ENCODE measurements around the gene AGAP1. TPM values are rescaled to one million over a fixed set of nuclear protein-coding genes. Genes with fewer than 3 reads are reported as not detected.

The AGAP1 gene
- total RNA-seq, 4 donors from 2014 or later: 13.7 to 18.5 (median 17.1) TPM

- 83 to 87% methylated on average over 9 of the region's 9 CpGs for WGBS, 2 donors
- no peak for DNase-seq (ENCODE audit: low spot score in 2 of 2)
- no peak for TF ChIP-seq POLR2A (IDR thresholded peaks at IDR 0.05)
- TF ChIP-seq, protein P1, sequence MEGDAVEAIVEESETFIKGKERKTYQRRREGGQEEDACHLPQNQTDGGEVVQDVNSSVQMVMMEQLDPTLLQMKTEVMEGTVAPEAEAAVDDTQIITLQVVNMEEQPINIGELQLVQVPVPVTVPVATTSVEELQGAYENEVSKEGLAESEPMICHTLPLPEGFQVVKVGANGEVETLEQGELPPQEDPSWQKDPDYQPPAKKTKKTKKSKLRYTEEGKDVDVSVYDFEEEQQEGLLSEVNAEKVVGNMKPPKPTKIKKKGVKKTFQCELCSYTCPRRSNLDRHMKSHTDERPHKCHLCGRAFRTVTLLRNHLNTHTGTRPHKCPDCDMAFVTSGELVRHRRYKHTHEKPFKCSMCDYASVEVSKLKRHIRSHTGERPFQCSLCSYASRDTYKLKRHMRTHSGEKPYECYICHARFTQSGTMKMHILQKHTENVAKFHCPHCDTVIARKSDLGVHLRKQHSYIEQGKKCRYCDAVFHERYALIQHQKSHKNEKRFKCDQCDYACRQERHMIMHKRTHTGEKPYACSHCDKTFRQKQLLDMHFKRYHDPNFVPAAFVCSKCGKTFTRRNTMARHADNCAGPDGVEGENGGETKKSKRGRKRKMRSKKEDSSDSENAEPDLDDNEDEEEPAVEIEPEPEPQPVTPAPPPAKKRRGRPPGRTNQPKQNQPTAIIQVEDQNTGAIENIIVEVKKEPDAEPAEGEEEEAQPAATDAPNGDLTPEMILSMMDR (IDR thresholded peaks at IDR 0.05): no peak
- intact Hi-C loops (cut with DNase I; ENCODE audit: low total_unique reads): no loop called here
- H3K4me3 ChIP-seq (ENCODE audit: low read depth, poor library complexity, severe bottlenecking): no peak overlapping the region
Observed at GRCh38 chr2:235713189-235713588, 219.3 kb downstream of the AGAP1 start.

- TF ChIP-seq, protein P1 (IDR thresholded peaks at IDR 0.05): no peak
- TF ChIP-seq POLR2A (IDR thresholded peaks at IDR 0.05): no peak
- intact Hi-C loops (cut with DNase I; ENCODE audit: low total_unique reads): no loop called here
- H3K4me3 ChIP-seq (ENCODE audit: low read depth, poor library complexity, severe bottlenecking): no peak overlapping the region
- DNase-seq (ENCODE audit: low spot score in 2 of 2): no peak
- WGBS, 2 donors: 90 to 95% methylated on average over 10 of the region's 10 CpGs
Observed at GRCh38 chr2:235715601-235716000, 221.8 kb downstream of the AGAP1 start.

DNA sequence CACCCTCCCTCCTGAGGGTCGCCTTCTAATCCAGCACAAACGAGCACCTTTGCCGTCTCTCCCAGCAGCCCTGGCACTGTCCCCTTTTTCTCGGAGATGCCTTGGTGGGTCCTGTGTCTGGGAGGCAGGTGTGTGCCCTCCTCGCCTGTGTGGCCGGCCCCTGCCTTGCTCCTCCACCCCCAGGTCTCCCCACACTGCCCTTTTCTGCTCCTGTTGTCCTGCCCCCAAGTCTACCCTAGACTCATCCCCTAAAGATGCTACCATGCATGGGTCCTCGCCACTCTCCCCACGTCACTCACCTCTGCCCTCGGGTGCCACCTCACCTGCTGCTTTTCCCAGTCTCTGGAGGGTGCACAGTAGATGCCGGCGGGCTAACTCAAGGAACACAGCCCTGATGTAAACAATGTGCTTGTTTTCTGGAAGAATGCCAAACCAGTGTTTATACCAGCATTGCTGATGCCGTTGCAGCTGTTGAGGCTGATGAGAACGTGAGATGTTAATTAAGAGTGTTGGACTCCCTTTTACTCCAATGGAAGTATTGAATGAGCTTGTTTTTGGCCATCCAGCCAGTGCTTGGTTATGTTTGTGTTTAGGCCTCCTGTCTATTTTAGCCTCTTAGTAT is 223.1 kb downstream of the AGAP1 start:
- no peak for DNase-seq (ENCODE audit: low spot score in 2 of 2)
- TF ChIP-seq POLR2A (IDR thresholded peaks at IDR 0.05): no peak
- WGBS, 2 donors: 78 to 82% methylated on average over 13 of the region's 13 CpGs
- H3K4me3 ChIP-seq (ENCODE audit: low read depth, poor library complexity, severe bottlenecking): no peak overlapping the region
- intact Hi-C loops (cut with DNase I; ENCODE audit: low total_unique reads): no loop called here

DNA sequence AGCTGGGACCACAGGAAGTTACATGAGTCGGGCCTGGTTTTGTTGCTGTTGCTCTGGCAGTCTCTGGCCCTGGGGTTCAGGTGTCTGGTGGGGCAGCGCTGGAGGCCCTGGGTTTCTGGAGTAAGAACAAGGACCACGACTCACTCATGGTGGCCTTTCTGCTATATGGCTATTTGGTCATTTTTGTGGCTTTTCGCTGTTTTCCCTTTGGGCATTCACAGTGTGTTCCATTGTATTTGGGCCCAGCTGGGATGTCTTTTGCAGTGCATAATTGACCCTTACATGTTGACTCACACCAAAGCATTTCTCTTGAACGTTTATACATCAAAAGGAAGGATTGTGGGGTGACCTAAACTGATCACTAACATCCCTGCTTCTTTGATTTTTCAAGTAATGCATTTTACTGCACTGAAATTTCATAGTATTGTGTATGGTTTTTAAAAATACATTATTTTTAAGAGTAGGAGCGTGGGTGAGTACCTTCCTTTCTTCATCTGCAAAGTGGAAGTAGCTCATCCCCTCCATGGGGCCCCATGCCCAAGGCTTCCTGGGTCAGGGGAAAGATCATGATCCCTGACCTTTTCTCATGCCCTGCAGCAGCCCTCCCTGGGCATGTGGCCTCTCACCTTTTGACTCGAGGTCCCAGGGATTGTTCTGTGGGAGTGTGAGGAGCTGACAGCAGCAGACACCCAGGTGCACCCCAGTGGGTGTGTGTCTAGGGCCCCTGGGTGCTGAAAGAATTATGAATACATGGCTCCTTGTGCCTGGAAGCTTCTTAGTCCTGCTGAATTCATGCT is 225.5 kb downstream of the AGAP1 start:
- intact Hi-C loops (cut with DNase I; ENCODE audit: low total_unique reads): no loop called here
- no peak overlapping the region for H3K4me3 ChIP-seq (ENCODE audit: low read depth, poor library complexity, severe bottlenecking)
- TF ChIP-seq, protein P1 (IDR thresholded peaks at IDR 0.05): no peak
- no peak for TF ChIP-seq POLR2A (IDR thresholded peaks at IDR 0.05)
- no peak for DNase-seq (ENCODE audit: low spot score in 2 of 2)
- 78 to 80% methylated on average over 7 of the region's 7 CpGs for WGBS, 2 donors

- H3K4me3 ChIP-seq (ENCODE audit: low read depth, poor library complexity, severe bottlenecking): no peak overlapping the region
- intact Hi-C loops (cut with DNase I; ENCODE audit: low total_unique reads): no loop called here
- TF ChIP-seq POLR2A (IDR thresholded peaks at IDR 0.05): no peak
- TF ChIP-seq, protein P1 (IDR thresholded peaks at IDR 0.05): no peak
- no peak for DNase-seq (ENCODE audit: low spot score in 2 of 2)
- WGBS, 2 donors: 88 to 89% methylated on average over 3 of the region's 3 CpGs
Observed at GRCh38 chr2:235721625-235722024, 227.8 kb downstream of the AGAP1 start.

DNA sequence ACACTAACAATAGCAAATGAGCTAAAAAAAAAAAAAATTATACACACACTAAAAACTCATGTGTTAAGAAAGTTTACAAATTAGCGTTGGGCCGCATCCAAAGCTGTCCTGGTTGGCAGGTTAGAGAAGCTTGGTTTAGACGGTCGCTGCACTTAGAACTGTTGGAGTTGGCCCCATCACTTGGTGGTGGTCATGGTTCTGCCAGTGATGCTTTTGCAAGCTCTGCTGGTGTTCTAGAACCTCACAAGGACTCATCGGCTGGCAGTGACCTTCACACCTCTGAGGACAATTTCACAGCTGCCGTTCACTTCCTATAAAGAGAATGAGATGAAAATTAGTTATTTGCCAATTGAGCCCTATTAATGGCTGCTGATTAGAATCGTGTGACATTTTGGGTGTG is 229.0 kb downstream of the AGAP1 start:
- WGBS, 2 donors: 92% methylated on average over 7 of the region's 7 CpGs
- intact Hi-C loops (cut with DNase I; ENCODE audit: low total_unique reads): no loop called here
- no peak for DNase-seq (ENCODE audit: low spot score in 2 of 2)
- no peak overlapping the region for H3K4me3 ChIP-seq (ENCODE audit: low read depth, poor library complexity, severe bottlenecking)
- TF ChIP-seq, protein P1 (IDR thresholded peaks at IDR 0.05): no peak
- TF ChIP-seq POLR2A (IDR thresholded peaks at IDR 0.05): no peak
